Aorta (tissue), 5 donors: ENCODE results near the gene IFI30. TPM values are rescaled to one million over a fixed set of nuclear protein-coding genes. Genes with fewer than 3 reads are reported as not detected.

Experiments
- ATAC-seq: fragments of 200-7000 bp; cut with Tn5 transposase; one replicate; pipeline ENCODE4 v1.9.1; 2022; ENCODE audit warnings: moderate library complexity; ENCODE audit not compliant: low FRiP score
- DNase-seq, 2 donors: peaks; one replicate each; pipeline ENCODE4 v3.0.0-alpha.2; 2020
- H3K27ac ChIP-seq, 2 donors: one replicate each; pipeline ENCODE4 v1.5.1; 2013; ENCODE audit warnings: low read length in 2 of 2, mild to moderate bottlenecking in 2 of 2, moderate library complexity in 2 of 2, control low read depth in 1 of 2, inconsistent platforms in 1 of 2, low read depth in 1 of 2
- H3K27me3 ChIP-seq, 2 donors: one replicate each; pipeline ENCODE4 v1.6.1; 2013; ENCODE audit warnings: control low read depth in 1 of 2, low read length in 1 of 2, mild to moderate bottlenecking in 1 of 2, moderate library complexity in 1 of 2; ENCODE audit not compliant: insufficient read depth in 2 of 2, control insufficient read depth in 1 of 2
- H3K36me3 ChIP-seq, 2 donors: one replicate each; pipeline ENCODE4 v1.6.1; 2013; ENCODE audit warnings: control low read depth in 1 of 2, low read length in 1 of 2, mild to moderate bottlenecking in 1 of 2; ENCODE audit not compliant: insufficient read depth in 2 of 2, control insufficient read depth in 1 of 2
- H3K4me1 ChIP-seq, 2 donors: one replicate each; pipeline ENCODE4 v1.6.1; 2013; ENCODE audit warnings: low read length in 2 of 2, control low read depth in 1 of 2, mild to moderate bottlenecking in 1 of 2, moderate library complexity in 1 of 2; ENCODE audit not compliant: insufficient read depth in 2 of 2, control insufficient read depth in 1 of 2
- H3K4me3 ChIP-seq, 2 donors: one replicate each; pipeline ENCODE4 v1.5.1; 2013; ENCODE audit warnings: low read length in 2 of 2, control low read depth in 1 of 2, mild to moderate bottlenecking in 1 of 2
- H3K9me3 ChIP-seq: one replicate; pipeline ENCODE4 v1.6.1; 2013; ENCODE audit warnings: mild to moderate bottlenecking, low read length; ENCODE audit not compliant: control insufficient read depth
- WGBS, 2 donors: extraction: QIAGEN DNeasy Blood & Tissue Kit; methylation state at CpG; one replicate each; pipeline ENCODE4 v1.1.7; 2013; 5-methylcytosine and 5-hydroxymethylcytosine counted together
- intact Hi-C, 2 donors: fragments of 100-400 bp; cut with DNase I; formaldehyde crosslinking; loops; one replicate each; pipeline versions ENCODE4 v1.14.2 to v1.15.0; 2022
- polyA plus RNA-seq, 2 donors: library from polyadenylated mRNA; stranded (reverse); fragments of 200-250 nt; gene quantifications; one replicate each; pipeline ENCODE4 v1.2.3, GENCODE V29; 2013
- total RNA-seq, 2 donors: library from RNA; stranded (reverse); fragmentation: NEBNext Ultra II Directional; extraction: Animal tissue kit (Norgen Biotek cat#: 25700); gene quantifications; one replicate each; pipeline ENCODE4 v1.2.1, GENCODE V29; 2021
- donor health status: healthy with polysubstance abuse.
- donor health status: Bipolar disorder and iron deficiency.
- donor health status: DM: no; HTN: no; CAD: no.
- donor health status: DM: no; HTN: no; CAD: no.
- donor health status: DM: yes; HTN: yes; CAD: no.

The IFI30 gene
- total and polyA plus RNA-seq, 4 donors, result 35.0 to 107 (median 89.0) TPM

GRCh38 chr19:18219911-18220631 lies 46.5 kb downstream of the IFI30 start:
- ATAC-seq (no peak), DNase-seq (no peak)
- Histone ChIP-seq H3K9me3 (no peaks in the 10 kb centered on the region), H3K27ac (no peak overlapping the region), H3K36me3 (no peaks in the 10 kb centered on the region), H3K4me3 (no peak overlapping the region), H3K4me1 (no peaks in the 10 kb centered on the region), H3K27me3 (no peaks in the 10 kb centered on the region)
- intact Hi-C loops, result loop anchor here in 1 of 2 donors (10.0 kb wide), 1 partner anchor 115 kb away; no protein-coding TSS in a partner anchor
- 56 to 62% methylated on average over 28 of the region's 28 CpGs for WGBS, 2 donors

- intact Hi-C loops, result no loop called here
- Histone ChIP-seq H3K4me1 (no peaks in the 10 kb centered on the region), H3K36me3 (no peaks in the 10 kb centered on the region), H3K27ac (no peak overlapping the region), H3K4me3 (no peak overlapping the region), H3K9me3 (no peaks in the 10 kb centered on the region), H3K27me3 (no peaks in the 10 kb centered on the region)
- DNase-seq (no peak), ATAC-seq (no peak)
- 8 to 9% methylated on average over 22 to 33 of the region's 33 CpGs for WGBS, 2 donors
Observed at GRCh38 chr19:18220632-18221275, 47.1 kb downstream of the IFI30 start.

DNA sequence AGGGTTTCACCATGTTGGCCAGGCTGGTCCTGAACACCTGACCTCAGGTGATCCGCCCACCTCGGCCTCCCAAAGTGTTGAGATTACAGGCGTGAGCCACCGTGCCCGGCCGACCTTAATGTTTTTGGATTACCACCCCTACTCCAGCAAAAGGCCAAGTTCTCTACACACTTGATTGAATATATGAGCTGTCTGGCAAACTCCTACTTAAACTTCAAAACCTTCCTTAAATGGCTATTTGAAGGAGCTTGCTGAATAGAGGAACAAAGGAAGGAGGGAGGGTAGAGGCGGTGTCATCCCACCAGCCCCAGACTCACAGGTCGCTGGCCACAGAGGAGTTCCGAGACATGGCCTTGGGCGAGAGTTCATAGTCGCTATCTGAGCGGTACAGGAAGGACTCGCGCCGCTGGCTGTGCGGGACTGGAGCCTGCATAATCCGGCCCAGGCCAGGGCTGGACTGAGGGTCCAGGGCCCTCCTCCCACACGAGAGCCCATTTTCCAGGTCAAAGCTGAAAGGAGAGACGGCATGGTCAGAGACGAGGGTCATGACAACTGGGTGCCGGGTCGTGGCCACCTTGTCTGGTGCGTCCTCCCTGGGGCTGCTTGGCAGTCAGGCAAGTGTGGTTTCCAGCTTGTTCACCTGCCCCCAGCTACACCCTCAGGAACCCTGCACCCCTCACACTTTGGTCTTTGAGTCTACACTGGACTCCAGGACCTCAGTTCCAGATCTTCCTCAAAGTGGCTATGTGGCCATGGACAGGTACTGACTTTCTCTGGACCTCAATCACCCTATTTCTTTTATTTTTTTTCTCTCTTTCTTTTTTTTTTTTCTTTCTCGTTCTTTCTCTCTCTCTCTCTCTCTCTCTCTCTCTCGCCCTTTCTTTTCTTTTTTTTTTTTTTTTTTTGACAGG lies 48.5 kb downstream of the IFI30 start:
- no peak for DNase-seq
- no peak overlapping the region for H3K27ac ChIP-seq
- H3K9me3 ChIP-seq, result no peaks in the 10 kb centered on the region
- H3K4me1 ChIP-seq, result no peaks in the 10 kb centered on the region
- no peaks in the 10 kb centered on the region for H3K27me3 ChIP-seq
- H3K36me3 ChIP-seq, result no peaks in the 10 kb centered on the region
- H3K4me3 ChIP-seq, result no peak overlapping the region
- intact Hi-C loops, result no loop called here
- WGBS, 2 donors, result 87 to 89% methylated on average over 23 to 25 of the region's 25 CpGs
- ATAC-seq, result no peak

GRCh38 chr19:18223860-18224524 lies 50.4 kb downstream of the IFI30 start:
- H3K4me3 ChIP-seq, result no peak overlapping the region
- H3K9me3 ChIP-seq, result no peaks in the 10 kb centered on the region
- no peak for ATAC-seq
- intact Hi-C loops, result no loop called here
- H3K27ac ChIP-seq, result no peak overlapping the region
- no peaks in the 10 kb centered on the region for H3K36me3 ChIP-seq
- WGBS, 2 donors, result 6 to 8% methylated on average over 39 of the region's 39 CpGs
- no peaks in the 10 kb centered on the region for H3K27me3 ChIP-seq
- no peaks in the 10 kb centered on the region for H3K4me1 ChIP-seq
- DNase-seq, result peak in 1 of 2 donors; percentile 83

- peak; percentile 99 for ATAC-seq
- 1% methylated on average over 76 to 81 of the region's 81 CpGs for WGBS, 2 donors
- H3K4me3 ChIP-seq, result no peak overlapping the region
- H3K36me3 ChIP-seq, result no peaks in the 10 kb centered on the region
- peak; percentile 99 to 100 for DNase-seq
- no peaks in the 10 kb centered on the region for H3K27me3 ChIP-seq
- no peaks in the 10 kb centered on the region for H3K9me3 ChIP-seq
- H3K27ac ChIP-seq, result no peak overlapping the region
- intact Hi-C loops, result no loop called here
- H3K4me1 ChIP-seq, result no peaks in the 10 kb centered on the region
Observed at GRCh38 chr19:18224525-18225354, 51.1 kb downstream of the IFI30 start.

- DNase-seq (no peak), ATAC-seq (no peak)
- no peaks in the 10 kb centered on the region for H3K9me3 ChIP-seq
- no peaks in the 10 kb centered on the region for H3K4me1 ChIP-seq
- no peaks in the 10 kb centered on the region for H3K27me3 ChIP-seq
- no peak overlapping the region for H3K27ac ChIP-seq
- H3K4me3 ChIP-seq, result no peak overlapping the region
- WGBS, 2 donors, result 12 to 17% methylated on average over 16 of the region's 16 CpGs
- intact Hi-C loops, result no loop called here
- no peaks in the 10 kb centered on the region for H3K36me3 ChIP-seq
Observed at GRCh38 chr19:18225355-18225701, 51.7 kb downstream of the IFI30 start.

- DNase-seq, result peak in 1 of 2 donors; percentile 56
- no peaks in the 10 kb centered on the region for H3K27me3 ChIP-seq
- intact Hi-C loops, result no loop called here
Observed at GRCh38 chr19:18225702-18226468, 52.3 kb downstream of the IFI30 start, which contains the start of gene PDE4C. PDE4C (minus strand) TSS chr19:18226438; CDS start chr19:18226415, 23 bp downstream.

More at GRCh38 chr19:18225702-18226468, 52.3 kb downstream of the IFI30 start, which contains the start of gene PDE4C:
- Histone ChIP-seq H3K36me3 (no peaks in the 10 kb centered on the region), H3K4me3 (no peak within 1 kb of the TSS), H3K4me1 (no peaks in the 10 kb centered on the region), H3K27ac (no peak within 1 kb of the TSS), H3K9me3 (no peaks in the 10 kb centered on the region)
- WGBS, 2 donors, result 6 to 8% methylated on average over 51 of the region's 51 CpGs
- no peak for ATAC-seq
